Lung (tissue), 12 donors: ENCODE data around the gene TUBB. TPM values are rescaled to one million over a fixed set of nuclear protein-coding genes. Genes with fewer than 3 reads are reported as not detected.
"Not testable (repeated sequence)": the region's sequence is repeated elsewhere in the genome, so short reads cannot be mapped to it uniquely, and the experiment has no call there.

ENCODE experiments used
- ATAC-seq: fragments of 200-7000 bp; cut with Tn5 transposase; one replicate; pipeline ENCODE4 v1.9.1; 2020; ENCODE audit warnings: moderate number of reproducible peaks; ENCODE audit not compliant: insufficient read depth, low FRiP score
- DNase-seq, 3 donors: peaks; one replicate each; pipeline ENCODE4 v3.0.0-alpha.2; 2013 to 2017
- H3K27ac ChIP-seq, 2 donors: one replicate each; pipeline ENCODE4 v1.5.1; 2013; ENCODE audit warnings: mild to moderate bottlenecking in 2 of 2, moderate library complexity in 2 of 2, control low read depth in 1 of 2, inconsistent platforms in 1 of 2, low read depth in 1 of 2, low read length in 1 of 2
- H3K27me3 ChIP-seq, 3 donors: one replicate each; pipeline ENCODE4 v1.5.1; 2013; ENCODE audit warnings: low read length in 2 of 3; ENCODE audit not compliant: control insufficient read depth in 3 of 3, insufficient read depth in 3 of 3
- H3K36me3 ChIP-seq, 4 donors: one replicate each; pipeline ENCODE4 v1.5.1; 2013; ENCODE audit warnings: low read length in 4 of 4, mild to moderate bottlenecking in 1 of 4, moderate library complexity in 1 of 4; ENCODE audit not compliant: control insufficient read depth in 4 of 4, insufficient read depth in 4 of 4
- H3K4me1 ChIP-seq, 5 donors: one replicate each; pipeline ENCODE4 v1.5.1; 2013; ENCODE audit warnings: low read length in 5 of 5, mild to moderate bottlenecking in 2 of 5, moderate library complexity in 1 of 5; ENCODE audit not compliant: control insufficient read depth in 5 of 5, insufficient read depth in 5 of 5
- H3K4me3 ChIP-seq: one replicate; pipeline ENCODE4 v1.5.1; 2013; ENCODE audit warnings: mild to moderate bottlenecking, control low read depth, moderate library complexity
- H3K9ac ChIP-seq, 2 donors: one replicate each; pipeline ENCODE4 v1.5.1; 2013; ENCODE audit warnings: low read length in 2 of 2, control low read depth in 1 of 2; ENCODE audit not compliant: insufficient read depth in 1 of 2
- H3K9me3 ChIP-seq, 4 donors: one replicate each; pipeline ENCODE4 v1.5.1; 2013; ENCODE audit warnings: low read length in 3 of 4, mild to moderate bottlenecking in 1 of 4, moderate library complexity in 1 of 4; ENCODE audit not compliant: control insufficient read depth in 4 of 4, insufficient read depth in 3 of 4
- WGBS, 2 donors: extraction: QIAGEN DNeasy Blood & Tissue Kit; methylation state at CpG; one replicate each; pipeline ENCODE4 v1.1.7; 2013; 5-methylcytosine and 5-hydroxymethylcytosine counted together
- polyA plus RNA-seq, 2 donors: library from polyadenylated mRNA; stranded (reverse); fragments of 200-250 nt; gene quantifications; one replicate each; pipeline ENCODE4 v1.2.1, GENCODE V29; 2013
- total RNA-seq, 2 donors: library from RNA; depleted of rRNA in 1 of 2; stranded (reverse); fragments of >200 nt in 1 of 2; gene quantifications; one replicate each; pipeline ENCODE4 v1.2.1, GENCODE V29; 2014 to 2021
- TF ChIP-seq, protein P1 (sequence below): IDR thresholded peaks from 2 replicates; pipeline ENCODE4 v1.5.1; 2012; ENCODE audit warnings: mild to moderate bottlenecking; ENCODE audit errors: control extremely low read depth, extremely low read depth
- donor health status: control.
- donor health status: control.
- donor health status: Bipolar disorder and iron deficiency.
- donor health status: healthy.
- donor health status: DM: yes; HTN: yes; CAD: no.

Gene TUBB
- total and polyA plus RNA-seq, 4 donors = 171 to 403 (median 297) TPM

DNA sequence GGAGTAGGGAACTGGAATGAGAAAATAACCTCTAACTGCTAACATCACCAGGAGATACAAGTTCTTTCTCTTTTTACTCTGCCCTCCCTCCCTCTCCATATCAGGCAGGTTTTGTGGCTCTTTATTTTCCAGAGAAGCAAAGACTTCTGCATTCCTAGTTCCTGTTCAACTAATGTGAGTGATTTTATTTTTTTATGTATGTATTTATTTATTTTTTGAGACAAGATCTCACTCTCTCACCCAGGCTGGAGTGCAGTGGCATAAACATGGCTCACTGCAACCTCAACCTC is 30.2 kb downstream of the TUBB start:
- DNase-seq = no peak
- no peaks in the 10 kb centered on the region for H3K27me3 ChIP-seq
- H3K36me3 ChIP-seq = no peaks in the 10 kb centered on the region
- TF ChIP-seq, protein P1, sequence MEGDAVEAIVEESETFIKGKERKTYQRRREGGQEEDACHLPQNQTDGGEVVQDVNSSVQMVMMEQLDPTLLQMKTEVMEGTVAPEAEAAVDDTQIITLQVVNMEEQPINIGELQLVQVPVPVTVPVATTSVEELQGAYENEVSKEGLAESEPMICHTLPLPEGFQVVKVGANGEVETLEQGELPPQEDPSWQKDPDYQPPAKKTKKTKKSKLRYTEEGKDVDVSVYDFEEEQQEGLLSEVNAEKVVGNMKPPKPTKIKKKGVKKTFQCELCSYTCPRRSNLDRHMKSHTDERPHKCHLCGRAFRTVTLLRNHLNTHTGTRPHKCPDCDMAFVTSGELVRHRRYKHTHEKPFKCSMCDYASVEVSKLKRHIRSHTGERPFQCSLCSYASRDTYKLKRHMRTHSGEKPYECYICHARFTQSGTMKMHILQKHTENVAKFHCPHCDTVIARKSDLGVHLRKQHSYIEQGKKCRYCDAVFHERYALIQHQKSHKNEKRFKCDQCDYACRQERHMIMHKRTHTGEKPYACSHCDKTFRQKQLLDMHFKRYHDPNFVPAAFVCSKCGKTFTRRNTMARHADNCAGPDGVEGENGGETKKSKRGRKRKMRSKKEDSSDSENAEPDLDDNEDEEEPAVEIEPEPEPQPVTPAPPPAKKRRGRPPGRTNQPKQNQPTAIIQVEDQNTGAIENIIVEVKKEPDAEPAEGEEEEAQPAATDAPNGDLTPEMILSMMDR = no peak
- no peak for ATAC-seq
- H3K4me3 ChIP-seq = no peak overlapping the region
- H3K9ac ChIP-seq = no peak overlapping the region
- no peaks in the 10 kb centered on the region for H3K9me3 ChIP-seq
- no peak overlapping the region for H3K27ac ChIP-seq
- H3K4me1 ChIP-seq = peaks cover 2 to 14% (median 12%) of the 10 kb centered on the region in 5 donors

DNA sequence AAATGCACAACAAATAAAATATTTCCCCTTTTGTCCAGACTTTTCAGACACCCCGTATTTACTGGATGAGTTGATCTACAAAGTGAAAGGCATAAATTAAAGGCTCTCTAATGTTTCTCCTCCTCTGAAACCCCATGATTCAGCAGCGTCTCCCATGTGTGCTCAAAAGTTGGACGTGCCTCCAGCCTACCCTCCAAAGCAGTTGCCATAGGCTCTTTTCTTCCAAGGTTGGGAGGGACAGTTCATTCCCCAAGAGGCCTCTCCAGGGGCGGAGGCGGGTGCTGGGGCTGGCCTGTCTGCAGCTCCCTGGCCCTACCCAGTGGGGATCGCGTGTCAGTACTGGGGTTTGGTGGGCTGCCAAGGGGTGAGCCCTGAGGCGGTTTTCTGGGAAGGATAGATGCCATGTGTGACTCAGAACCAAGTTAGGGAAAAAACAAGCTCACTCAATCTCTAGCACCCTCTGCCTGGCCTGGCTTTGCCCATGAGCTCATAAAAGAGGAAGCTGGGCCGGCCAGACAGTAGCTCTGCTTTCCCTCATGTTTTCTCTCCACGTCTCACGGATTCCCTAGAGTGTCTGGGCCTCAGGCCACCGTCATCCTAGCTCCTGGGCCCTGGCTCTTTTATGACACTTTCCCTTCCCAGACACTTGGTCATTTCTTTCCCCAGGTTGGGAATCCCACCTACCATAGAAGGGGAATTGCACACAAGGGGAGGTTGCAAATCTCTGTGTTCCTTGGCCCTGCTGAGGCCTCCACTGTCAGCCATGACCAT is 32.2 kb downstream of the TUBB start:
- ATAC-seq (peak; percentile 92), DNase-seq (peak; percentile 54 to 82 (median 80))
- H3K4me1 ChIP-seq = peaks cover 2 to 14% (median 12%) of the 10 kb centered on the region in 5 donors

DNA sequence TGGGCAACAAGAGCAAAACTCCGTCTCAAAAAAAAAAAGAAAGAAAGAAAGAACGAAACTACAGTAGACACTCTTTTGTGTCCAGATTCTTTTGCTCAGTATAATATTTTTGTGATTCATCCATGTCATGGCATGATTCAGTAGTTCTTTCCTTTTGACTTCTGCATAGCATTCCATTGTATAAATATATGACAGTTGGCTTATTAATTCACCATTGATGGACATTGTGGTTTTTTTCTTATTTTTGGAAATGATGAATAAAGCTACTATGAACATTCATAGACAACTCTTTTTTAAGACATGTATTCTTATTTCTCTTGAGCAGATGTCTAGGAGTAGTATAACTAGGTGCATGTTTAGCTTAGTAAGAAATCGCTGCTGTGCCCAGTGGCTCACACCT is 34.5 kb downstream of the TUBB start:
- TF ChIP-seq, protein P1 = no peak
- WGBS, 2 donors = 89 to 92% methylated on average over 3 of the region's 3 CpGs
- ATAC-seq = no peak

More for the DNA sequence above, 32.2 kb downstream of the TUBB start:
- Histone ChIP-seq H3K4me3 (no peak overlapping the region), H3K27me3 (no peaks in the 10 kb centered on the region), H3K36me3 (no peaks in the 10 kb centered on the region), H3K9ac (no peak overlapping the region), H3K9me3 (no peaks in the 10 kb centered on the region), H3K27ac (peak overlapping the region; percentile 80 to 97)
- 30 to 40% methylated on average over 12 of the region's 12 CpGs for WGBS, 2 donors
- TF ChIP-seq, protein P1 = no peak

DNA sequence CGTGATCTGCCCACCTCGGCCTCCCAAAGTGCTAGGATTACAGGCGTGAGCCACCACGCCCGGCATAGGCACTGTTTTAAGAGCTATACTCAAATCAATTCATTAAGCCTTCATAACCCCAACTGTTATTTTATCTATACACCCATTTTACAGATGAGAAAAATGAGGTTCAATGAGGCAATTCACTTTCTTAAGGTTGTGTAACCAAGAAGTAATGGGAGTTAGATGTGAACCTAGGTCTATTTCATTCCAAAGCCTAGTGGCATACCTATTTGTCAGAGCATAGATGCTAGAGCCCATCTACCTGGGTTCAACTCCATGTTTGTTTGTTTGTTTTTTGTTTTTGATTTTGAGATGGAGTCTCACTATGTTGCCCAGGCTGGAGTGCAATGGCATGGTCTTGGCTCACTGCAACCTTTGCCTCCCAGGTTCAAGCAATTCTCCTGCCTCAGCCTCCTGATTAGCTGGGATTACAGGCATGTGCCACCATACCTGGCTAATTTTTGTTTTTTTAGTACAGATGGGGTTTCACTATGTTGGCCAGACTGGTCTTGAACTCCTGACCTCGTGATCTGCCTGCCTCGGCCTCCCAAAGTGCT is 36.4 kb downstream of the TUBB start:
- not testable (repeated sequence) for H3K9ac ChIP-seq, ATAC-seq, H3K4me3 ChIP-seq, DNase-seq, H3K36me3 ChIP-seq, H3K27ac ChIP-seq, H3K9me3 ChIP-seq, H3K27me3 ChIP-seq
- WGBS, 2 donors = 91 to 92% methylated on average over 7 of the region's 7 CpGs
- peaks cover 0 to 13% (median 4%) of the 10 kb centered on the region in 5 donors for H3K4me1 ChIP-seq

More for the DNA sequence above, 34.5 kb downstream of the TUBB start:
- no peak for DNase-seq
- Histone ChIP-seq H3K27me3 (no peaks in the 10 kb centered on the region), H3K27ac (no peak overlapping the region), H3K36me3 (no peaks in the 10 kb centered on the region), H3K4me3 (no peak overlapping the region), H3K4me1 (peaks cover 0 to 13% (median 3%) of the 10 kb centered on the region in 5 donors), H3K9ac (no peak overlapping the region), H3K9me3 (no peaks in the 10 kb centered on the region)
